ENCODE data around the gene APAF1.

Gene APAF1

GRCh38 chr12:98767248-98767647, 122.2 kb downstream of the APAF1 start:
- DNase-seq = no peak

- no peak for DNase-seq
These were observed 124.0 kb downstream of the APAF1 start for GRCh38 chr12:98769068-98769467.

GRCh38 chr12:98770230-98770629, 125.1 kb downstream of the APAF1 start:
- DNase-seq = no peak

- no peak for DNase-seq
These were observed 127.0 kb downstream of the APAF1 start for GRCh38 chr12:98771811-98772752.

- no peak for DNase-seq
These were observed 127.7 kb downstream of the APAF1 start for GRCh38 chr12:98772818-98773217.

GRCh38 chr12:98780261-98780660, 135.2 kb downstream of the APAF1 start:
- no peak for DNase-seq

GRCh38 chr12:98783420-98783819, 138.3 kb downstream of the APAF1 start:
- no peak for DNase-seq
